LNCAP (cell line): ENCODE results near the gene KCNC4.

Source experiments
- CTCF ChIP-seq: fragments of 450-650 bp; IDR thresholded peaks from 2 replicates; pipeline ENCODE4 v1.5.1; 2017; ENCODE audit warnings: mild to moderate bottlenecking

KCNC4 gene

GRCh38 chr1:110223581-110223980 lies 13.5 kb downstream of the KCNC4 start:
- TF ChIP-seq CTCF: no peak

GRCh38 chr1:110224240-110224995 lies 14.3 kb downstream of the KCNC4 start:
- no peak for TF ChIP-seq CTCF

- TF ChIP-seq CTCF: no peak
Measured at GRCh38 chr1:110225212-110225611, 15.1 kb downstream of the KCNC4 start.

- TF ChIP-seq CTCF: no peak
Measured at GRCh38 chr1:110225756-110226404, 15.8 kb downstream of the KCNC4 start.

- no peak for TF ChIP-seq CTCF
Measured at GRCh38 chr1:110227774-110228173, 17.7 kb downstream of the KCNC4 start.

GRCh38 chr1:110228381-110228780 lies 18.3 kb downstream of the KCNC4 start:
- no peak for TF ChIP-seq CTCF

GRCh38 chr1:110228869-110229268 lies 18.8 kb downstream of the KCNC4 start:
- no peak for TF ChIP-seq CTCF
